ENCODE data around the gene USF2. TPM values are rescaled to one million over a fixed set of nuclear protein-coding genes. Genes with fewer than 3 reads are reported as not detected.
"Not testable (repeated sequence)": the region's sequence is repeated elsewhere in the genome, so short reads cannot be mapped to it uniquely, and the experiment has no call there.

Gene USF2
- total RNA-seq, 2 donors from 2014 or later = 146 to 150 TPM

GRCh38 chr19:35232912-35233311 lies 35.9 kb upstream of the USF2 start:
- Mint-ChIP-seq H3K27ac (no peak overlapping the region), H3K36me3 (peaks cover 0 to 13% of the 10 kb centered on the region in 2 donors), H3K9me3 (peaks cover 0 to 4% of the 10 kb centered on the region in 2 donors)
- ATAC-seq (no peak), DNase-seq (ENCODE audit: low spot score in 2 of 2) (peak in 1 of 2 donors; percentile 7)

- DNase-seq (ENCODE audit: low spot score in 2 of 2) (peak in 1 of 2 donors; percentile 52), ATAC-seq (peak in 1 of 2 donors; percentile 26)
- Mint-ChIP-seq H3K9me3 (peaks cover 8 to 23% of the 10 kb centered on the region in 2 donors), H3K27ac (no peak overlapping the region), H3K36me3 (peaks cover 10 to 38% of the 10 kb centered on the region in 2 donors)
These were observed 31.9 kb upstream of the USF2 start for GRCh38 chr19:35236638-35237400.

GRCh38 chr19:35239597-35239996 lies 29.2 kb upstream of the USF2 start:
- Mint-ChIP-seq H3K36me3 (peaks cover 14 to 46% of the 10 kb centered on the region in 2 donors), H3K9me3 (peaks cover 10 to 31% of the 10 kb centered on the region in 2 donors), H3K27ac (peak overlapping the region in 1 of 2 donors; percentile 67)
- not testable (repeated sequence) for ATAC-seq; DNase-seq (ENCODE audit: low spot score in 2 of 2)

- Mint-ChIP-seq H3K9me3 (peaks cover 12 to 34% of the 10 kb centered on the region in 2 donors), H3K36me3 (peaks cover 14 to 44% of the 10 kb centered on the region in 2 donors), H3K27ac (peak overlapping the region in 1 of 2 donors; percentile 67)
- peak; percentile 60 to 87 for ATAC-seq
- no peak for DNase-seq (ENCODE audit: low spot score in 2 of 2)
These were observed 28.4 kb upstream of the USF2 start for GRCh38 chr19:35240327-35240726.

- no peak for DNase-seq (ENCODE audit: low spot score in 2 of 2)
- H3K27ac Mint-ChIP-seq = no peak overlapping the region
- H3K9me3 Mint-ChIP-seq = peaks cover 12 to 34% of the 10 kb centered on the region in 2 donors
- ATAC-seq = no peak
- peaks cover 14 to 43% of the 10 kb centered on the region in 2 donors for H3K36me3 Mint-ChIP-seq
These were observed 27.3 kb upstream of the USF2 start for GRCh38 chr19:35241417-35241816.

- Mint-ChIP-seq H3K9me3 (peaks cover 5 to 18% of the 10 kb centered on the region in 2 donors), H3K36me3 (peaks cover 12 to 50% of the 10 kb centered on the region in 2 donors), H3K27ac (no peak overlapping the region)
- DNase-seq (ENCODE audit: low spot score in 2 of 2) = no peak
- ATAC-seq = no peak
These were observed 22.2 kb upstream of the USF2 start for GRCh38 chr19:35246466-35247092.

GRCh38 chr19:35247526-35248309 lies 21.0 kb upstream of the USF2 start:
- DNase-seq (ENCODE audit: low spot score in 2 of 2) (peak; percentile 53 to 71), ATAC-seq (peak; percentile 52 to 75)
- H3K27ac Mint-ChIP-seq = peak overlapping the region; percentile 62 to 63
- peaks cover 5 to 12% of the 10 kb centered on the region in 2 donors for H3K9me3 Mint-ChIP-seq
- H3K36me3 Mint-ChIP-seq = peaks cover 12 to 44% of the 10 kb centered on the region in 2 donors

- ATAC-seq = peak; percentile 74 to 93
- DNase-seq (ENCODE audit: low spot score in 2 of 2) = peak; percentile 65 to 77
- Mint-ChIP-seq H3K27ac (peak within 1 kb of the TSS; percentile 63 to 97), H3K9me3 (peaks cover 5 to 10% of the 10 kb centered on the region in 2 donors), H3K36me3 (peaks cover 12 to 43% of the 10 kb centered on the region in 2 donors)
These were observed 20.2 kb upstream of the USF2 start, which contains the start of gene LSR for GRCh38 chr19:35248310-35249145. Gene LSR, plus strand, starts transcription at chr19:35249002. Its CDS starts 21 bp downstream, at chr19:35249023.

GRCh38 chr19:35249146-35249847 lies 19.5 kb upstream of the USF2 start:
- Mint-ChIP-seq H3K27ac (peak overlapping the region; percentile 63 to 94), H3K36me3 (peaks cover 8 to 37% of the 10 kb centered on the region in 2 donors), H3K9me3 (peaks cover 5% of the 10 kb centered on the region in 2 donors)
- ATAC-seq = no peak
- peak in 1 of 2 donors; percentile 57 for DNase-seq (ENCODE audit: low spot score in 2 of 2)

- H3K36me3 Mint-ChIP-seq = peaks cover 8 to 38% of the 10 kb centered on the region in 2 donors
- DNase-seq (ENCODE audit: low spot score in 2 of 2) (peak in 1 of 2 donors; percentile 52), ATAC-seq (no peak)
These were observed 18.7 kb upstream of the USF2 start for GRCh38 chr19:35249848-35250711.

GRCh38 chr19:35251456-35251855 lies 17.3 kb upstream of the USF2 start:
- peaks cover 8 to 45% of the 10 kb centered on the region in 2 donors for H3K36me3 Mint-ChIP-seq

More at GRCh38 chr19:35249848-35250711, 18.7 kb upstream of the USF2 start:
- peak overlapping the region; percentile 63 to 94 for H3K27ac Mint-ChIP-seq
- H3K9me3 Mint-ChIP-seq = no peaks in the 10 kb centered on the region

GRCh38 chr19:35253316-35254286 lies 15.2 kb upstream of the USF2 start:
- DNase-seq (ENCODE audit: low spot score in 2 of 2) (peak in 1 of 2 donors; percentile 38), ATAC-seq (no peak)
- Mint-ChIP-seq H3K36me3 (peaks cover 8 to 43% of the 10 kb centered on the region in 2 donors), H3K27ac (peak overlapping the region in 1 of 2 donors; percentile 9), H3K9me3 (no peaks in the 10 kb centered on the region)

More at GRCh38 chr19:35251456-35251855, 17.3 kb upstream of the USF2 start:
- DNase-seq (ENCODE audit: low spot score in 2 of 2) (no peak), ATAC-seq (no peak)
- H3K27ac Mint-ChIP-seq = no peak overlapping the region
- no peaks in the 10 kb centered on the region for H3K9me3 Mint-ChIP-seq

Measured in activated naive CD4-positive, alpha-beta T cell treated with anti-CD3 and anti-CD28 coated beads, Interleukin-2, amount 50 U/mL, for 72 hours (primary cell).